Muscle layer of colon (tissue), 2 donors: ENCODE data around the gene RERG.

Source experiments
- H3K27ac ChIP-seq: one replicate; pipeline ENCODE4 v1.7.0; 2013; ENCODE audit warnings: low read depth, mild to moderate bottlenecking, low read length, moderate library complexity
- H3K27me3 ChIP-seq, 2 donors: one replicate each; pipeline ENCODE4 v1.7.0; 2013; ENCODE audit warnings: low read length in 2 of 2, mild to moderate bottlenecking in 2 of 2; ENCODE audit not compliant: insufficient read depth in 2 of 2, control insufficient read depth in 1 of 2
- H3K36me3 ChIP-seq: one replicate; pipeline ENCODE4 v1.7.0; 2013; ENCODE audit warnings: mild to moderate bottlenecking, low read length; ENCODE audit not compliant: insufficient read depth
- H3K4me1 ChIP-seq: one replicate; pipeline ENCODE4 v1.7.0; 2013; ENCODE audit warnings: mild to moderate bottlenecking, low read length; ENCODE audit not compliant: insufficient read depth
- H3K4me3 ChIP-seq, 2 donors: one replicate each; pipeline ENCODE4 v1.7.0; 2013; ENCODE audit warnings: low read length in 2 of 2, low read depth in 1 of 2, mild to moderate bottlenecking in 1 of 2, moderate library complexity in 1 of 2
- H3K9ac ChIP-seq: one replicate; pipeline ENCODE4 v1.7.0; 2013; ENCODE audit warnings: low read length
- H3K9me3 ChIP-seq: one replicate; pipeline ENCODE4 v1.7.0; 2013; ENCODE audit warnings: mild to moderate bottlenecking, low read length
- donor health status: abdominal sarcoma.
- donor health status: Adenocarcinoma of cecum.

The RERG gene, protein sequence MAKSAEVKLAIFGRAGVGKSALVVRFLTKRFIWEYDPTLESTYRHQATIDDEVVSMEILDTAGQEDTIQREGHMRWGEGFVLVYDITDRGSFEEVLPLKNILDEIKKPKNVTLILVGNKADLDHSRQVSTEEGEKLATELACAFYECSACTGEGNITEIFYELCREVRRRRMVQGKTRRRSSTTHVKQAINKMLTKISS

GRCh38 chr12:15220915-15221885 is at the start of gene RERG:
Gene RERG (minus strand): TSS chr12:15221417. CDS start chr12:15217489, 3,928 bp downstream.
- H3K9me3 ChIP-seq: no peaks in the 10 kb centered on the region
- H3K36me3 ChIP-seq: no peaks in the 10 kb centered on the region
- peak within 1 kb of the TSS; percentile 74 for H3K27ac ChIP-seq
- no peaks in the 10 kb centered on the region for H3K27me3 ChIP-seq
- H3K4me3 ChIP-seq: peak within 1 kb of the TSS; percentile 36 to 88
- H3K4me1 ChIP-seq: peaks cover 25% of the 10 kb centered on the region
- H3K9ac ChIP-seq: peak within 1 kb of the TSS; percentile 73

GRCh38 chr12:15270591-15270990 is 49.4 kb upstream of the RERG start:
- H3K9me3 ChIP-seq: no peaks in the 10 kb centered on the region
- no peaks in the 10 kb centered on the region for H3K27me3 ChIP-seq
- no peaks in the 10 kb centered on the region for H3K36me3 ChIP-seq
- peaks cover 7% of the 10 kb centered on the region for H3K4me1 ChIP-seq
- no peak overlapping the region for H3K27ac ChIP-seq
- H3K4me3 ChIP-seq: no peak overlapping the region
- no peak overlapping the region for H3K9ac ChIP-seq

DNA sequence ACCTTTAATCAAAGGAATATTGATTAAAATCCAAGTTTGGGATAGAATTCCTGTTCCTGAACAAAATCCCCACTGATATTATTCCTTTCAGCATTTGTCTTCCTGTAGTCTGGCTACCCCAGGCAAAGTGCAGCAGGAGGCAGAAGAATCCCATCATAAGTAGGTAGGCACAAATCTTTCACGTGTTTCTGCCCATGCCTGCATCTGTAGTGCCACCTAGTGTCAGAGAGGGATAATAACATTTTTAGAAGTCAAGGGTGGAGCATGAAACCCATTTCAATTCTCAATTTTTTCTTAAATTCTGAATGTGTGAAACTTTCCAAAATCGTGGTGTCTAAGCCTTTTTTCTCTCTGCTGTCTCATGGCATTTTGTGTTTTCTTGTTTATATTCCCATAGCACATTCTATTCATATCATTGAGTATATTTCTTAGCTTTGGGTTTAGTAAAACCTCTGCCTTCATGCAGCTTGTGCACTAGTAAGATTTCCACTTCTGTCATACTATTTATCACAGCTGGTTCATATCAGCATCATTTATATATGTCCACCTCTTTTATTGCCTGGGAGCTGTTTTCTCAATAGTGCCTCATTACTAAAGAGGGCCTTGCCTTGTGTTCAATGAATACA is 47.8 kb upstream of the RERG start:
- no peaks in the 10 kb centered on the region for H3K4me1 ChIP-seq
- no peak overlapping the region for H3K27ac ChIP-seq
- no peak overlapping the region for H3K4me3 ChIP-seq
- H3K27me3 ChIP-seq: no peaks in the 10 kb centered on the region
- no peak overlapping the region for H3K9ac ChIP-seq
- H3K9me3 ChIP-seq: no peaks in the 10 kb centered on the region
- H3K36me3 ChIP-seq: no peaks in the 10 kb centered on the region

GRCh38 chr12:15268309-15268708 is 47.1 kb upstream of the RERG start:
- H3K4me1 ChIP-seq: no peaks in the 10 kb centered on the region
- H3K36me3 ChIP-seq: no peaks in the 10 kb centered on the region
- H3K27ac ChIP-seq: no peak overlapping the region
- H3K9ac ChIP-seq: no peak overlapping the region
- H3K9me3 ChIP-seq: no peaks in the 10 kb centered on the region
- no peak overlapping the region for H3K4me3 ChIP-seq
- H3K27me3 ChIP-seq: no peaks in the 10 kb centered on the region

DNA sequence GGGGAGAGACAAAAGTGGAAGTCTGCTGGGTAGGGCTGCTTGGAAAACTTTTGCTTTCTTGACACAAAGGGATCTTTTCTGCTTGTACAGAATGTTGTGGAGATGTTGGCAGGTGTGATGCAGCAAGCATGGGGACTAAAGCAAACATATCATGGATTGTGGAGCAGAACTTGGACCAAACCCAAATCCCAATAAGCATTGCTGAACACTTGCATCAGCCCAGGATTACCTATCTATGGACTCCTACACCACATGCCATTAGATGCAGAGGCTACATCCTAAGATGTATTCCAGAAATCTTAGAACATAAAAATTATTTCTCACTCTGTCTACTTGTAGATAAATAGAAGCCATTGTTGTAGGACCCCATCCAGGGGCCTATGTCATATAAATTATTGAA is 44.7 kb upstream of the RERG start:
- Histone ChIP-seq H3K27me3 (no peaks in the 10 kb centered on the region), H3K9me3 (no peaks in the 10 kb centered on the region), H3K4me3 (no peak overlapping the region), H3K27ac (no peak overlapping the region), H3K9ac (no peak overlapping the region), H3K4me1 (no peaks in the 10 kb centered on the region), H3K36me3 (no peaks in the 10 kb centered on the region)

- no peak overlapping the region for H3K4me3 ChIP-seq
- H3K4me1 ChIP-seq: no peaks in the 10 kb centered on the region
- peaks cover 4% of the 10 kb centered on the region for H3K9me3 ChIP-seq
- H3K9ac ChIP-seq: no peak overlapping the region
- H3K36me3 ChIP-seq: no peaks in the 10 kb centered on the region
- no peaks in the 10 kb centered on the region for H3K27me3 ChIP-seq
- H3K27ac ChIP-seq: no peak overlapping the region
Measured at GRCh38 chr12:15256761-15257160, 35.5 kb upstream of the RERG start.

- no peaks in the 10 kb centered on the region for H3K4me1 ChIP-seq
- H3K9me3 ChIP-seq: peaks cover 4% of the 10 kb centered on the region
- H3K4me3 ChIP-seq: no peak overlapping the region
- H3K27me3 ChIP-seq: no peaks in the 10 kb centered on the region
- no peak overlapping the region for H3K27ac ChIP-seq
- H3K9ac ChIP-seq: no peak overlapping the region
- H3K36me3 ChIP-seq: no peaks in the 10 kb centered on the region
Measured at GRCh38 chr12:15253990-15254389, 32.8 kb upstream of the RERG start.

GRCh38 chr12:15244926-15245325 is 23.7 kb upstream of the RERG start:
- no peaks in the 10 kb centered on the region for H3K36me3 ChIP-seq
- no peak overlapping the region for H3K9ac ChIP-seq
- no peaks in the 10 kb centered on the region for H3K27me3 ChIP-seq
- H3K4me3 ChIP-seq: no peak overlapping the region
- H3K4me1 ChIP-seq: no peaks in the 10 kb centered on the region
- no peaks in the 10 kb centered on the region for H3K9me3 ChIP-seq
- H3K27ac ChIP-seq: no peak overlapping the region

- no peak overlapping the region for H3K4me3 ChIP-seq
- H3K36me3 ChIP-seq: no peaks in the 10 kb centered on the region
- no peaks in the 10 kb centered on the region for H3K27me3 ChIP-seq
- H3K9ac ChIP-seq: no peak overlapping the region
- no peaks in the 10 kb centered on the region for H3K4me1 ChIP-seq
- H3K9me3 ChIP-seq: no peaks in the 10 kb centered on the region
- no peak overlapping the region for H3K27ac ChIP-seq
Measured at GRCh38 chr12:15244341-15244740, 23.1 kb upstream of the RERG start.

GRCh38 chr12:15243102-15243501 is 21.9 kb upstream of the RERG start:
- no peaks in the 10 kb centered on the region for H3K9me3 ChIP-seq
- H3K36me3 ChIP-seq: no peaks in the 10 kb centered on the region
- no peak overlapping the region for H3K9ac ChIP-seq
- H3K27ac ChIP-seq: no peak overlapping the region
- no peaks in the 10 kb centered on the region for H3K4me1 ChIP-seq
- H3K27me3 ChIP-seq: no peaks in the 10 kb centered on the region
- no peak overlapping the region for H3K4me3 ChIP-seq

DNA sequence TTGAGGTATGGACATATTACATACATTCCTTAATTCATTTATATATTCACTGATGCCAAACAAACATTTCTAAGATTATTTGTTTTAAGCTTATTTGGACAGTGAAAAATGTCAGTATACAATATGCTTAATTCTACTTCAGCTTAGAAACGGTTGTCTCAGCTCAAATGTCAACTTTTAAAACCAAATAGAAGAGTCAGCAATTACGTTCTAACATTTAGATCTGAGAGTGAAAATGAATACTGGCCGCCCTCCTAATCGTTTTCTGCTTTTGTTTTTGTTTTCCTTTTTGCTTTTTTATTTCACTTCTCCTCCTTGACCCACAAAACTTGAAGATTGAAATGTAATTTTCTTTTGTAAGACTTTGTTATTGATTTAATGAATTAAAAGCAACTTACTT is 19.7 kb upstream of the RERG start:
- Histone ChIP-seq H3K27ac (no peak overlapping the region), H3K4me3 (no peak overlapping the region), H3K36me3 (no peaks in the 10 kb centered on the region), H3K9me3 (no peaks in the 10 kb centered on the region), H3K9ac (no peak overlapping the region), H3K27me3 (no peaks in the 10 kb centered on the region), H3K4me1 (no peaks in the 10 kb centered on the region)
